Heart right ventricle (tissue), 16 donors: ENCODE results near the gene FREY1. TPM values are rescaled to one million over a fixed set of nuclear protein-coding genes. Genes with fewer than 3 reads are reported as not detected.
A peak's percentile ranks its signal among the peaks of the same experiment; 100 is the strongest.

ENCODE experiments used
- ATAC-seq, 8 donors: fragments of 200-7000 bp; cut with Tn5 transposase; one replicate each; pipeline ENCODE4 v1.9.1; 2020; ENCODE audit warnings: mild to moderate bottlenecking in 8 of 8, moderate library complexity in 8 of 8, moderate number of reproducible peaks in 1 of 8
- DNase-seq, 2 donors: peaks; one replicate each; pipeline ENCODE4 v3.0.0-alpha.2; 2020
- H3K27ac ChIP-seq, 10 donors: fragments of 200-600 bp; sonication (generic) in 2 of 10; one replicate each; pipeline versions ENCODE4 v1.5.0 to v1.8.0; 2020 to 2022; ENCODE audit warnings: mild to moderate bottlenecking in 3 of 10
- H3K27me3 ChIP-seq, 7 donors: fragments of 200-600 bp; one replicate each; pipeline ENCODE4 v1.8.0; 2021 to 2022; ENCODE audit warnings: mild to moderate bottlenecking in 2 of 7
- H3K36me3 ChIP-seq, 9 donors: fragments of 200-600 bp; sonication (generic) in 1 of 9; one replicate each; pipeline versions ENCODE4 v1.5.0 to v1.8.0; 2020 to 2022; ENCODE audit warnings: mild to moderate bottlenecking in 2 of 9
- H3K4me1 ChIP-seq, 9 donors: fragments of 200-600 bp; sonication (generic) in 1 of 9; one replicate each; pipeline versions ENCODE4 v1.5.0 to v1.8.0; 2020 to 2022; ENCODE audit warnings: mild to moderate bottlenecking in 4 of 9
- H3K4me3 ChIP-seq, 10 donors: fragments of 200-600 bp; sonication (generic) in 2 of 10; one replicate each; pipeline versions ENCODE4 v1.5.0 to v1.8.0; 2020 to 2022; ENCODE audit warnings: mild to moderate bottlenecking in 7 of 10, moderate library complexity in 2 of 10
- H3K9me3 ChIP-seq, 11 donors: fragments of 200-600 bp in 10 of 11; sonication (generic) in 2 of 11; one replicate each; pipeline versions ENCODE4 v1.5.0 to v1.8.0; 2013 to 2022; ENCODE audit warnings: mild to moderate bottlenecking in 2 of 11, control low read depth in 1 of 11, moderate library complexity in 1 of 11
- CTCF ChIP-seq, 9 donors: fragments of 200-600 bp; sonication (generic) in 2 of 9; IDR thresholded peaks; one replicate each; pipeline versions ENCODE4 v1.5.0 to v1.8.0; 2021 to 2022; ENCODE audit warnings: antibody characterized with exemption in 9 of 9, mild to moderate bottlenecking in 5 of 9, moderate library complexity in 1 of 9
- WGBS, 2 donors: extraction: QIAGEN DNeasy Blood & Tissue Kit; methylation state at CpG; one replicate each; pipeline ENCODE4 v1.1.7; 2013; ENCODE audit warnings: inconsistent platforms in 1 of 2; 5-methylcytosine and 5-hydroxymethylcytosine counted together
- intact Hi-C, 10 donors: fragments of 100-400 bp; cut with DNase I; formaldehyde crosslinking; loops; one replicate each; pipeline versions ENCODE4 v1.11.1 to v1.14.2; 2022
- polyA plus RNA-seq, 2 donors: library from polyadenylated mRNA; stranded (reverse); fragments of 200-250 nt; gene quantifications; one replicate each; pipeline ENCODE4 v1.2.3, GENCODE V29; 2013
- total RNA-seq, 10 donors: library from RNA; stranded (reverse); fragmentation: NEBNext Ultra II Directional in 3 of 10; extraction: Animal tissue kit (Norgen Biotek cat#: 25700) in 3 of 10; gene quantifications; one replicate each; pipeline versions ENCODE4 v1.2.1 to v1.2.4, GENCODE V29; 2021 to 2023
- donor health status: Arrhythmogenic right ventricular cardiomyopathy.
- donor health status: ischemic (EF 13 %, LVEDD 7.1; RV severe dilation, severe dysfunction).
- donor health status: healthy with polysubstance abuse.
- donor health status: DM: no; HTN: yes; CAD: no.
- donor health status: DM: no; HTN: no; CAD: no.
- donor health status: ischemic (EF 25% LVEDD 6.9; RV normal size, moderate dysfunction).
- donor health status: ischemic (EF 25% LVEDD 5.7; RV mildly dilated, moderate dysfunction).
- donor health status: healthy.
- donor health status: DM: yes; HTN: yes; CAD: no.
- donor health status: Ischemic cardiomyopathy.
- donor health status: ischemic (EF 35%, LVEDD 5.7; RV mildly dilated, moderate dysfunction).
- donor health status: nonischemic (EF 11% LVEDD 7.7; RV severe dilation, severe dysfunction).
- donor health status: DM: yes; HTN: yes; CAD: no.
- donor health status: PGD.
- donor health status: ischemic (EF 29% LVEDD 5.4; RV normal size, mild dysfunction).
- donor health status: nonischemic (EF 23%, LVEDD 6.1; RV moderate dilation, normal function).

The FREY1 gene
- total and polyA plus RNA-seq, 12 donors, result 0.22 to 0.59 (median 0.39) TPM; not detected in 7

DNA sequence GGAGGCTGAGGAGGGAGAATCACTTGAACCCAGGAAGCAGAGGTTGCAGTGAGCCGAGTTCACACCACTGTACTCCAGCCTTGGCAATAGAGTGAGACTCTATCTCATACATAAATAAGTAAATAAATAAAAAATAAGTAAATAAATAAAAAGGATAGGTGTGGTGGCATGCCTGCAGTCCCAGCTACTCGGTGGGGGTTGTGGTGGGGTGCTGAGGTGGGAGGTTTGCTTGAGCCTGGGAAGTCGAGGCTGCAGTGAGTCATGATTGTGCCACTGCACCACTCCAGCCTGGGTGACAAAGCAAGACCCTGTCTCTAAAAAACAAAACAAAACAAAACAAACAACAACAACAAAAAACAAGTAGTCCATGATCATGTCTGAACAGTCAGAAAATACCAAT lies 18.5 kb upstream of the FREY1 start:
- peaks cover 0 to 34% (median 27%) of the 10 kb centered on the region in 7 donors for H3K27me3 ChIP-seq
- TF ChIP-seq CTCF (IDR thresholded peaks at IDR 0.05), result no peak
- no peak for ATAC-seq
- no peak overlapping the region for H3K27ac ChIP-seq
- H3K4me3 ChIP-seq, result no peak overlapping the region
- peaks cover 2 to 35% (median 25%) of the 10 kb centered on the region in 9 donors for H3K4me1 ChIP-seq
- H3K36me3 ChIP-seq, result no peaks in the 10 kb centered on the region
- intact Hi-C loops, result no loop called here
- no peaks in the 10 kb centered on the region for H3K9me3 ChIP-seq
- 87 to 90% methylated on average over 3 of the region's 3 CpGs for WGBS, 2 donors
- no peak for DNase-seq

- TF ChIP-seq CTCF (IDR thresholded peaks at IDR 0.05), result no peak
- no peak for ATAC-seq
- 89 to 90% methylated on average over 6 of the region's 6 CpGs for WGBS, 2 donors
These were observed 17.9 kb upstream of the FREY1 start for GRCh38 chr11:45924927-45925326.

GRCh38 chr11:45924036-45924915 lies 17.2 kb upstream of the FREY1 start:
- no peak overlapping the region for H3K27ac ChIP-seq
- WGBS, 2 donors, result 77 to 83% methylated on average over 22 of the region's 22 CpGs
- no peaks in the 10 kb centered on the region for H3K9me3 ChIP-seq
- DNase-seq (no peak), ATAC-seq (no peak)
- TF ChIP-seq CTCF (IDR thresholded peaks at IDR 0.05), result no peak
- peaks cover 0 to 34% (median 27%) of the 10 kb centered on the region in 7 donors for H3K27me3 ChIP-seq
- no peaks in the 10 kb centered on the region for H3K36me3 ChIP-seq
- intact Hi-C loops, result no loop called here
- H3K4me3 ChIP-seq, result no peak overlapping the region
- H3K4me1 ChIP-seq, result peaks cover 4 to 37% (median 16%) of the 10 kb centered on the region in 9 donors

More at GRCh38 chr11:45924927-45925326, 17.9 kb upstream of the FREY1 start:
- Histone ChIP-seq H3K27me3 (peaks cover 0 to 34% (median 27%) of the 10 kb centered on the region in 7 donors), H3K36me3 (no peaks in the 10 kb centered on the region), H3K4me1 (peaks cover 2 to 35% (median 19%) of the 10 kb centered on the region in 9 donors), H3K4me3 (no peak overlapping the region), H3K27ac (no peak overlapping the region), H3K9me3 (no peaks in the 10 kb centered on the region)
- DNase-seq, result no peak
- intact Hi-C loops, result no loop called here

DNA sequence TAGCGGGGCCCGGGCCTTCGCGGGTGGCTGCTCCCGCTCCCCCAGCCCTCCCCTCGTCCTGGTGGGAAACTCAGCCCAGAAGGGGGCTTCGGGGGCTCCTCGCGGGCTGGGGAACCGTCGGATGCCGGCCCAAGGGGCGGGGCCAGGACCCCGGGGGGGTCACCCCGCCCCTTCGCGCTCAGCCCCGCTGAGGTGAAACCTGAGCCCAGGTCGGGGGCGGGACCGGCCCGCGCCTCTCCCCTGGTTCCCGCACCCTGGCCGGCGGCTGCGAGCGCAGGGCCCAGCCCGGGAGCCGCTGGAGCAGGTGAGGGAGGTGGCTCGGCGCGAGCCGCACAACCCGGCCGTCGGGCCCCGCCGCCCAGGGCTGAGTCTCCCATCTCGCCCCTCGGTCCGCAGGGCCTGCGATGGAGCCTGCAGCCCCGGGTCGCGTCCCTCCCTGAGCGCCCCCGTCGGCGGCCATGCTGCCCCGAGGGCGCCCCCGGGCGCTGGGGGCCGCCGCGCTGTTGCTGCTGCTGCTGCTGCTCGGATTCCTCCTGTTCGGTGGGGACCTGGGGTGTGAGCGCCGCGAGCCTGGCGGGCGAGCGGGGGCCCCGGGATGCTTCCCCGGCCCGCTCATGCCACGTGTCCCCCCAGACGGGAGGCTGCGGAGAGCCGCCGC lies 15.5 kb upstream of the FREY1 start, which contains the start of gene LARGE2:
TSS of gene LARGE2 (plus strand) at position 232 of the 658 bp plus-strand sequence. CDS start at position 459, 227 bp downstream.
- DNase-seq (no peak), ATAC-seq (no peak)
- Histone ChIP-seq H3K9me3 (no peaks in the 10 kb centered on the region), H3K27ac (no peak within 1 kb of the TSS), H3K4me1 (peaks cover 6 to 46% (median 23%) of the 10 kb centered on the region in 9 donors), H3K27me3 (peaks cover 0 to 34% (median 27%) of the 10 kb centered on the region in 7 donors), H3K36me3 (no peaks in the 10 kb centered on the region), H3K4me3 (peak within 1 kb of the TSS; percentile 15 to 46 (median 28))
- intact Hi-C loops, result no loop called here
- TF ChIP-seq CTCF (IDR thresholded peaks at IDR 0.05), result no peak
- WGBS, 2 donors, result 2 to 3% methylated on average over 59 to 73 of the region's 73 CpGs
